Panc1 (cell line): ENCODE results near the gene TANK. TPM values are rescaled to one million over a fixed set of nuclear protein-coding genes. Genes with fewer than 3 reads are reported as not detected.

Experiments used
- ATAC-seq: fragments of 200-7000 bp; cut with Tn5 transposase; 2 replicates; pipeline ENCODE4 v1.9.1; 2020; ENCODE audit warnings: mild to moderate bottlenecking, moderate library complexity
- BruUV-seq: library from RNA; stranded (reverse); fragments of 400-500 nt; replicated peaks from 2 replicates; lab custom pipeline; 2021; lab: Mats Ljungman, UMichigan
- CTCF ChIA-PET: fragments of 300-600 bp; sonication (Branson Sonifier 250); formaldehyde crosslinking; loops from one replicate; lab custom pipeline; 2022; ENCODE audit warnings: antibody characterized with exemption; lab: Charles Lee
- POLR2A ChIA-PET: fragments of 300-600 bp; sonication (Branson Sonifier 250); formaldehyde crosslinking; loops from one replicate; lab custom pipeline; 2022; ENCODE audit warnings: antibody characterized with exemption; lab: Charles Lee
- DNase-seq: peaks from one replicate; pipeline ENCODE4 v3.0.0-alpha.2; 2010; ENCODE audit warnings: low read depth, low spot score
- H3K27ac ChIP-seq: 2 replicates; pipeline ENCODE4 v1.5.1; 2011; ENCODE audit warnings: mild to moderate bottlenecking, low read length, inconsistent platforms
- H3K27me3 ChIP-seq: fragments of 200-500 bp; sonication (Bioruptor generic); 2 replicates; pipeline ENCODE4 v1.6.0; 2014; ENCODE audit warnings: low read length, inconsistent platforms; ENCODE audit not compliant: control insufficient read depth, insufficient read depth
- H3K36me3 ChIP-seq: fragments of 200-500 bp; sonication (Bioruptor generic); 2 replicates; pipeline ENCODE4 v1.5.1; 2014; ENCODE audit warnings: inconsistent platforms, mild to moderate bottlenecking, low read length, moderate library complexity; ENCODE audit not compliant: control insufficient read depth, insufficient read depth
- H3K4me1 ChIP-seq: 2 replicates; pipeline ENCODE4 v1.5.1; 2011; ENCODE audit warnings: inconsistent platforms, mild to moderate bottlenecking, low read length, moderate library complexity; ENCODE audit not compliant: control insufficient read depth, insufficient read depth
- H3K4me3 ChIP-seq, 2 experiments: 2 replicates each; pipeline ENCODE4 v1.5.1; 2011 to 2012; ENCODE audit warnings: low read depth in 2 of 2, low read length in 2 of 2, mild to moderate bottlenecking in 2 of 2, inconsistent platforms in 1 of 2, moderate library complexity in 1 of 2
- H3K9me3 ChIP-seq: fragments of 200-500 bp; sonication (Bioruptor generic); 2 replicates; pipeline ENCODE4 v1.5.1; 2014; ENCODE audit warnings: low read depth, mild to moderate bottlenecking, inconsistent platforms, low read length, moderate library complexity; ENCODE audit not compliant: control insufficient read depth, insufficient read depth
- CTCF ChIP-seq: fragments of 450-650 bp; IDR thresholded peaks from 2 replicates; pipeline ENCODE4 v1.5.1; 2017; ENCODE audit warnings: mild to moderate bottlenecking
- POLR2AphosphoS5 ChIP-seq: IDR thresholded peaks from 2 replicates; pipeline ENCODE4 v1.6.1; 2012; ENCODE audit warnings: mild to moderate bottlenecking, low read depth, low read length, moderate library complexity
- REST ChIP-seq, 2 experiments: IDR thresholded peaks; 2 replicates each; pipeline ENCODE4 v1.6.1; 2011 to 2012; ENCODE audit warnings: low read depth in 2 of 2, control low read depth in 1 of 2, low read length in 1 of 2, mild to moderate bottlenecking in 1 of 2, moderate library complexity in 1 of 2; ENCODE audit not compliant: insufficient read depth in 1 of 2
- SIN3A ChIP-seq: IDR thresholded peaks from 2 replicates; pipeline ENCODE4 v1.6.1; 2012; ENCODE audit warnings: low read depth, mild to moderate bottlenecking, low read length, moderate library complexity, borderline replicate concordance; ENCODE audit not compliant: insufficient read depth
- TCF7L2 ChIP-seq: IDR thresholded peaks from 2 replicates; pipeline ENCODE4 v1.6.1; 2011; ENCODE audit warnings: mild to moderate bottlenecking, low read depth, low read length, inconsistent platforms
- in situ Hi-C: cut with HindIII; loops from 2 replicates; pipeline ENCODE4 v1.10.0; 2016; ENCODE audit warnings: low sequenced_read_pairs, low pct_unique_long_range_greater_than_20kb
- intact Hi-C: fragments of 100-400 bp; cut with micrococcal nuclease; formaldehyde crosslinking; loops from one replicate; pipeline ENCODE4 v1.10.0; 2022; ENCODE audit not compliant: unreplicated experiment
- total RNA-seq: library from RNA; stranded (reverse); gene quantifications from one replicate; pipeline ENCODE4 v1.2.1, GENCODE V29; 2021; ENCODE audit not compliant: unreplicated experiment

TANK gene
- total RNA-seq, 1 experiment from 2014 or later, result 36.0 TPM

- in situ Hi-C loops (no loop called here), intact Hi-C loops (no loop called here)
- no peak for DNase-seq
- ChIA-PET POLR2A (interaction anchor here (0.6 kb wide), 1 partner anchor 33 kb away, joined by 3 read pairs; no protein-coding TSS in a partner anchor), CTCF (interaction anchor here (0.7 kb wide), 1 partner anchor 97 kb away, joined by 4 read pairs; no protein-coding TSS in a partner anchor)
- ATAC-seq, result peak; percentile 37; the same call in 1 of the 2 replicates
- Histone ChIP-seq H3K4me3 (0 out of 4 replicates have a peak overlapping the region, but pooled peaks of 1 of the 2 experiments have one; percentile 2), H3K36me3 (no peaks in the 10 kb centered on the region), H3K27ac (peak overlapping the region; percentile 68), H3K9me3 (no peaks in the 10 kb centered on the region), H3K27me3 (no peaks in the 10 kb centered on the region), H3K4me1 (peaks cover 33% of the 10 kb centered on the region)
- no TSS peak for BruUV-seq
- TF ChIP-seq POLR2AphosphoS5 (no peak), CTCF (no peak)
Observed at GRCh38 chr2:161135951-161136593, 24.2 kb upstream of the TANK start.

GRCh38 chr2:161136696-161137324 lies 23.4 kb upstream of the TANK start:
- Histone ChIP-seq H3K4me3 (peak overlapping the region; percentile 7 to 20; a peak in 3 of 4 replicates), H3K36me3 (no peaks in the 10 kb centered on the region), H3K27ac (peak overlapping the region; percentile 68), H3K4me1 (peaks cover 33% of the 10 kb centered on the region), H3K27me3 (no peaks in the 10 kb centered on the region), H3K9me3 (no peaks in the 10 kb centered on the region)
- no peak for DNase-seq
- ChIA-PET CTCF (no interaction called here), POLR2A (interaction anchor here (0.6 kb wide), 1 partner anchor 32 kb away, joined by 3 read pairs; no protein-coding TSS in a partner anchor)
- peak; percentile 62 for ATAC-seq
- intact Hi-C loops (no loop called here), in situ Hi-C loops (no loop called here)
- TF ChIP-seq REST (IDR thresholded peaks at IDR 0.05; ENCODE audit: insufficient read depth in 1 of 2, low read depth in 2 of 2, low read length in 1 of 2) (no peak), POLR2AphosphoS5 (no peak), TCF7L2 (no peak), SIN3A (no peak), CTCF (no peak)
- BruUV-seq, result no TSS peak
